OCI-LY7 (cell line): Measurements from ENCODE around the gene MAP3K20. TPM values are rescaled to one million over a fixed set of nuclear protein-coding genes. Genes with fewer than 3 reads are reported as not detected.

Source experiments
- BruUV-seq: library from RNA; stranded (reverse); fragments of 400-500 nt; replicated peaks from 2 replicates; lab custom pipeline; 2021; lab: Mats Ljungman, UMichigan
- CTCF ChIA-PET: fragments of 300-600 bp; sonication (Branson Sonifier 250); formaldehyde crosslinking; loops from one replicate; lab custom pipeline; 2022; ENCODE audit warnings: antibody characterized with exemption; ENCODE audit not compliant: unreplicated experiment; lab: Charles Lee
- POLR2A ChIA-PET: fragments of 300-600 bp; sonication (Branson Sonifier 250); formaldehyde crosslinking; loops from one replicate; lab custom pipeline; 2022; ENCODE audit warnings: antibody characterized with exemption; lab: Charles Lee
- DNase-seq: peaks from one replicate; pipeline ENCODE4 v3.0.0-alpha.2; 2015; ENCODE audit warnings: low spot score
- H2AFZ ChIP-seq: fragments of 200-600 bp; sonication (generic), shearing (Covaris generic); 2 replicates; pipeline ENCODE4 v1.6.1; 2014; ENCODE audit warnings: mild to moderate bottlenecking, antibody characterized with exemption, low read length, moderate library complexity
- H3K27ac ChIP-seq: fragments of 200-600 bp; sonication (generic); 2 replicates; pipeline ENCODE4 v1.5.1; 2014; ENCODE audit warnings: mixed run types, low read depth, mild to moderate bottlenecking, moderate library complexity, low read length, inconsistent platforms; ENCODE audit not compliant: poor library complexity, severe bottlenecking
- H3K36me3 ChIP-seq: fragments of 200-600 bp; sonication (generic); 2 replicates; pipeline ENCODE4 v1.6.1; 2014; ENCODE audit warnings: mild to moderate bottlenecking, antibody characterized with exemption, low read length, moderate library complexity, mixed read lengths; ENCODE audit not compliant: insufficient read depth
- H3K4me1 ChIP-seq: fragments of 200-600 bp; sonication (generic); 2 replicates; pipeline ENCODE4 v1.5.1; 2014; ENCODE audit warnings: mild to moderate bottlenecking, low read length; ENCODE audit not compliant: insufficient read depth, poor library complexity, severe bottlenecking
- H3K4me2 ChIP-seq: fragments of 200-600 bp; sonication (generic); 2 replicates; pipeline ENCODE4 v1.6.1; 2014; ENCODE audit warnings: mild to moderate bottlenecking, low read length
- H3K4me3 ChIP-seq: fragments of 200-600 bp; sonication (generic); 2 replicates; pipeline ENCODE4 v1.5.1; 2014; ENCODE audit warnings: mild to moderate bottlenecking, low read depth, low read length; ENCODE audit not compliant: poor library complexity, severe bottlenecking
- H3K79me2 ChIP-seq: fragments of 200-600 bp; sonication (generic); 2 replicates; pipeline ENCODE4 v1.6.1; 2016; ENCODE audit warnings: low read depth, mild to moderate bottlenecking, low read length, moderate library complexity, mixed read lengths; ENCODE audit not compliant: insufficient read depth
- H3K9me2 ChIP-seq: fragments of 200-600 bp; sonication (generic); 2 replicates; pipeline ENCODE4 v1.6.1; 2016; ENCODE audit warnings: mild to moderate bottlenecking, low read length, mixed read lengths; ENCODE audit not compliant: insufficient read depth
- H3K9me3 ChIP-seq: fragments of 200-600 bp; sonication (generic); 2 replicates; pipeline ENCODE4 v1.6.1; 2014; ENCODE audit warnings: mild to moderate bottlenecking, mixed run types, low read length, mixed read lengths
- H4K20me1 ChIP-seq: fragments of 200-600 bp; sonication (generic); 2 replicates; pipeline ENCODE4 v1.6.1; 2014; ENCODE audit warnings: mild to moderate bottlenecking, antibody characterized with exemption, low read length, moderate library complexity, mixed read lengths; ENCODE audit not compliant: insufficient read depth
- EZH2phosphoT487 ChIP-seq: fragments of 200-600 bp; sonication (generic); IDR thresholded peaks from 2 replicates; pipeline ENCODE4 v1.6.1; 2018; ENCODE audit warnings: low read depth, borderline replicate concordance, mild to moderate bottlenecking, mixed run types, antibody characterized with exemption, low read length, moderate library complexity, mixed read lengths
- intact Hi-C: fragments of 100-400 bp; cut with micrococcal nuclease; formaldehyde crosslinking; loops from one replicate; pipeline ENCODE4 v1.10.0; 2022; ENCODE audit not compliant: unreplicated experiment
- total RNA-seq, 2 experiments: library from RNA; depleted of rRNA in 1 of 2; stranded (reverse); fragments of >200 nt in 1 of 2; shearing (Covaris generic) in 1 of 2; gene quantifications; 2 replicates each; pipeline ENCODE4 v1.2.3, GENCODE V29; 2014 to 2022
- TF ChIP-seq, protein P1 (sequence below): fragments of 200-600 bp; sonication (generic); conservative IDR thresholded peaks from 2 replicates; pipeline ENCODE4 v1.5.1; 2014; ENCODE audit warnings: mild to moderate bottlenecking, antibody characterized with exemption, low read length, moderate library complexity, mixed read lengths

The MAP3K20 gene
- total RNA-seq, 2 experiments from 2014 or later = 8.2 to 17.9 TPM

DNA sequence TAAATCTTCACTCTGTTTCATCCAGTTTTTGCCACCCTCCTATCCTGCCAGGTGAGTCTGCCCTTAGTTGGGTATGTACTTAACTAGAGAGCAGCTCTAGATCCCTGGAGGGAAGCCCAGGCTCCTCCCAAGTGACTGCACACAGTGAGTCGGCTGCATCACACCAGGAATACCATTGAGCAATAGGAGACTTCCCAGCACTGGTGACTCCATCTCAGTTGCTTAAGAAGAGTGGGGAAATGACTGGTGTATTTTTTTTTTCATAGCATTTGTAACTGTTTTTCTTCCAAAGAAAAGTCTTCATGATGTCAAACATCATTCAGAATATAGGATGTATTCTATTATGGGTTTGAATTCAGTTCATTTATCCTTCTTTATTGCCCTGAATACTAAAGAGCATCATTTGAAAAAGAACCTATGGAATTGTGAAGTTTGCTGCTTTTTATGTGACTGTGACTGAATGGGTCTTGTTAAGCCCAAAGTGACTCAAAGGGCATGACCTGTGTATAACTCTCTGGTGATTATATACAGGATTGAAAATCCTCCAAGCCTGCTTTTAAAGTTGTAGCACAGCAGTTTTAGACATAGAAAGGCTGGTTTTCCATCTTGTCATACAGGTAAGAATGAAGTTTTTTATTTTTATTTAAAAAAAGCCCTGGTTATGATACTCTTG is 84.3 kb downstream of the MAP3K20 start:
- no peak overlapping the region for H3K27ac ChIP-seq
- H3K9me3 ChIP-seq = no peaks in the 10 kb centered on the region
- H3K36me3 ChIP-seq = no peaks in the 10 kb centered on the region
- no peaks in the 10 kb centered on the region for H3K79me2 ChIP-seq
- BruUV-seq = no TSS peak
- H3K9me2 ChIP-seq = no peaks in the 10 kb centered on the region
- DNase-seq = no peak
- H3K4me1 ChIP-seq = no peaks in the 10 kb centered on the region
- intact Hi-C loops = no loop called here
- H2AFZ ChIP-seq = no peak overlapping the region
- CTCF ChIA-PET = no interaction called here
- POLR2A ChIA-PET = no interaction called here
- H4K20me1 ChIP-seq = no peaks in the 10 kb centered on the region
- H3K4me3 ChIP-seq = no peak overlapping the region
- no peak for TF ChIP-seq EZH2phosphoT487
- TF ChIP-seq, protein P1, sequence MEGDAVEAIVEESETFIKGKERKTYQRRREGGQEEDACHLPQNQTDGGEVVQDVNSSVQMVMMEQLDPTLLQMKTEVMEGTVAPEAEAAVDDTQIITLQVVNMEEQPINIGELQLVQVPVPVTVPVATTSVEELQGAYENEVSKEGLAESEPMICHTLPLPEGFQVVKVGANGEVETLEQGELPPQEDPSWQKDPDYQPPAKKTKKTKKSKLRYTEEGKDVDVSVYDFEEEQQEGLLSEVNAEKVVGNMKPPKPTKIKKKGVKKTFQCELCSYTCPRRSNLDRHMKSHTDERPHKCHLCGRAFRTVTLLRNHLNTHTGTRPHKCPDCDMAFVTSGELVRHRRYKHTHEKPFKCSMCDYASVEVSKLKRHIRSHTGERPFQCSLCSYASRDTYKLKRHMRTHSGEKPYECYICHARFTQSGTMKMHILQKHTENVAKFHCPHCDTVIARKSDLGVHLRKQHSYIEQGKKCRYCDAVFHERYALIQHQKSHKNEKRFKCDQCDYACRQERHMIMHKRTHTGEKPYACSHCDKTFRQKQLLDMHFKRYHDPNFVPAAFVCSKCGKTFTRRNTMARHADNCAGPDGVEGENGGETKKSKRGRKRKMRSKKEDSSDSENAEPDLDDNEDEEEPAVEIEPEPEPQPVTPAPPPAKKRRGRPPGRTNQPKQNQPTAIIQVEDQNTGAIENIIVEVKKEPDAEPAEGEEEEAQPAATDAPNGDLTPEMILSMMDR = no peak
- no peak overlapping the region for H3K4me2 ChIP-seq

DNA sequence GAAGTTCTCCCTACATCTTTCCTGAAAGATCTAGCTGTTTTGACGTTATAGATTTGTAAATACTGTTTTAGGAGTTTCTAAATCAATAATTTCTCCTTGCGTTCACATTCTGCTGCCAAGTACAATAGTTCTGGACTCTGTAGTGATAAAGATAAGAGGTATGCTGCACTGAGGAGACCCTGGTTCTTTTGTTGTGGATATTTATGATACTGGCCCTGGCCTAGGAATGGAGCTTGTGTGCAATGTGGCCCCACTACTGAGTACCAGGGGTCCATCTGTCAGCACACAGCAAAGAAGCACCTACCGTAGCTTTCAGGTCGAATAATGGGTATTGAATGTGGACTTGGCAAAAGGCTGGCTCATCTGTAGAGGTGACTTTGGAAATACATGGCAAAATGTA is 85.0 kb downstream of the MAP3K20 start:
- no peak overlapping the region for H3K4me2 ChIP-seq
- H3K79me2 ChIP-seq = no peaks in the 10 kb centered on the region
- DNase-seq = no peak
- TF ChIP-seq, protein P1 = no peak
- TF ChIP-seq EZH2phosphoT487 = no peak
- H3K36me3 ChIP-seq = no peaks in the 10 kb centered on the region
- no peak overlapping the region for H3K27ac ChIP-seq
- no TSS peak for BruUV-seq
- H2AFZ ChIP-seq = no peak overlapping the region
- no peaks in the 10 kb centered on the region for H3K9me2 ChIP-seq
- H3K4me1 ChIP-seq = no peaks in the 10 kb centered on the region
- H3K9me3 ChIP-seq = no peaks in the 10 kb centered on the region
- ChIA-PET POLR2A (no interaction called here), CTCF (no interaction called here)
- H4K20me1 ChIP-seq = no peaks in the 10 kb centered on the region
- no peak overlapping the region for H3K4me3 ChIP-seq
- intact Hi-C loops = no loop called here

DNA sequence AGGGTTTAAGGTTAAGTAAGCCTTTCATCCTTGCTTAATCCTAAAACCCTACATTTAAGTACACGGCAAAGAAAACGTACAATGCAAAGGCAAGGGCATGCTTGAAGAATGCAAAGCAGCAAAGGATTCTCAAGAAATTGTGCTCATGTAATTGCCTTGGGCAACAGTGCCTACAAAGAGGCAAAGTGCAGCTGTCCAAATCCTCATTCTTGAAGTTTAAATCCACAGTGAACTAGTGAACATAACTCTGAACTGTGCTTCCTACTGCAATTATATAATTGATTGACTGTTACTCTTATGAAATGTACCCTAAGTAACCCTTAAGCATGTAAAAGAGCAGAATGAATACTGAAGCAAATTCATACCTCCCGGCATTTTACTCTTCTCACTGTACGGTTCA is 85.4 kb downstream of the MAP3K20 start:
- ChIA-PET POLR2A (no interaction called here), CTCF (no interaction called here)
- DNase-seq = no peak
- H3K9me3 ChIP-seq = no peaks in the 10 kb centered on the region
- TF ChIP-seq, protein P1 = no peak
- H3K36me3 ChIP-seq = no peaks in the 10 kb centered on the region
- H2AFZ ChIP-seq = no peak overlapping the region
- no peaks in the 10 kb centered on the region for H3K4me1 ChIP-seq
- H4K20me1 ChIP-seq = no peaks in the 10 kb centered on the region
- H3K4me3 ChIP-seq = no peak overlapping the region
- no peaks in the 10 kb centered on the region for H3K9me2 ChIP-seq
- intact Hi-C loops = no loop called here
- H3K27ac ChIP-seq = no peak overlapping the region
- no peak overlapping the region for H3K4me2 ChIP-seq
- BruUV-seq = no TSS peak
- H3K79me2 ChIP-seq = no peaks in the 10 kb centered on the region
